HEK293 (cell line): ENCODE results near the gene G3BP1.
A peak's percentile ranks its signal among the peaks of the same experiment; 100 is the strongest.

Source experiments
- ATF2 ChIP-seq: fragments of 450-650 bp; formaldehyde crosslinking; IDR thresholded peaks from 2 replicates; pipeline ENCODE4 v1.5.1; 2016; ENCODE audit warnings: missing biosample characterization, missing genetic modification characterization, low read depth
- CTCF ChIP-seq: fragments of 450-650 bp; formaldehyde crosslinking; IDR thresholded peaks from 2 replicates; pipeline ENCODE4 v1.5.1; 2016; ENCODE audit warnings: missing biosample characterization, missing genetic modification characterization
- FEZF1 ChIP-seq: fragments of 450-650 bp; formaldehyde crosslinking; IDR thresholded peaks from 2 replicates; pipeline ENCODE4 v1.5.1; 2016; ENCODE audit warnings: missing biosample characterization, missing genetic modification characterization
- GFI1B ChIP-seq: fragments of 450-650 bp; formaldehyde crosslinking; IDR thresholded peaks from 2 replicates; pipeline ENCODE4 v1.5.1; 2016; ENCODE audit warnings: missing biosample characterization, missing genetic modification characterization
- INSM2 ChIP-seq: fragments of 450-650 bp; formaldehyde crosslinking; IDR thresholded peaks from 2 replicates; pipeline ENCODE4 v1.5.1; 2016; ENCODE audit warnings: missing biosample characterization, missing genetic modification characterization
- KLF1 ChIP-seq: fragments of 450-650 bp; formaldehyde crosslinking; IDR thresholded peaks from 2 replicates; pipeline ENCODE4 v1.5.1; 2016; ENCODE audit warnings: missing biosample characterization, missing genetic modification characterization
- MEIS1 ChIP-seq: sonication (generic); formaldehyde crosslinking; IDR thresholded peaks from 2 replicates; pipeline ENCODE4 v1.8.1; 2022; ENCODE audit warnings: missing genetic modification reagents, mild to moderate bottlenecking, borderline replicate concordance
- SP2 ChIP-seq: fragments of 450-650 bp; formaldehyde crosslinking; IDR thresholded peaks from 2 replicates; pipeline ENCODE4 v1.5.1; 2016; ENCODE audit warnings: missing biosample characterization, missing genetic modification characterization
- SP3 ChIP-seq: fragments of 450-650 bp; formaldehyde crosslinking; IDR thresholded peaks from 2 replicates; pipeline ENCODE4 v1.5.1; 2016; ENCODE audit warnings: missing biosample characterization, missing genetic modification characterization
- ZBTB1 ChIP-seq: fragments of 450-650 bp; formaldehyde crosslinking; IDR thresholded peaks from 2 replicates; pipeline ENCODE4 v1.5.1; 2016; ENCODE audit warnings: missing biosample characterization, missing genetic modification characterization
- ZBTB26 ChIP-seq: fragments of 450-650 bp; formaldehyde crosslinking; optimal IDR thresholded peaks from 2 replicates; pipeline ENCODE3; 2016; ENCODE audit warnings: missing biosample characterization, mild to moderate bottlenecking, missing genetic modification characterization
- ZBTB8A ChIP-seq: fragments of 450-650 bp; formaldehyde crosslinking; IDR thresholded peaks from 2 replicates; pipeline ENCODE4 v1.5.1; 2016; ENCODE audit warnings: missing biosample characterization, missing genetic modification characterization
- ZFHX2 ChIP-seq: fragments of 450-650 bp; formaldehyde crosslinking; conservative IDR thresholded peaks from 2 replicates; pipeline ENCODE4 v1.5.1; 2016; ENCODE audit warnings: missing biosample characterization, missing genetic modification characterization
- ZIC2 ChIP-seq: fragments of 450-650 bp; formaldehyde crosslinking; IDR thresholded peaks from 2 replicates; pipeline ENCODE4 v1.5.1; 2016; ENCODE audit warnings: missing biosample characterization, missing genetic modification characterization
- ZNF112 ChIP-seq: fragments of 450-650 bp; formaldehyde crosslinking; IDR thresholded peaks from 2 replicates; pipeline ENCODE4 v1.5.0; 2017; ENCODE audit warnings: missing biosample characterization, missing genetic modification characterization
- ZNF132 ChIP-seq: fragments of 450-650 bp; formaldehyde crosslinking; IDR thresholded peaks from 2 replicates; pipeline ENCODE4 v1.5.1; 2017; ENCODE audit warnings: missing biosample characterization, missing genetic modification characterization, borderline replicate concordance
- ZNF174 ChIP-seq: fragments of 450-650 bp; formaldehyde crosslinking; IDR thresholded peaks from 2 replicates; pipeline ENCODE4 v1.5.0; 2017; ENCODE audit warnings: missing biosample characterization, mild to moderate bottlenecking, missing genetic modification characterization
- ZNF2 ChIP-seq: fragments of 450-650 bp; formaldehyde crosslinking; IDR thresholded peaks from 2 replicates; pipeline ENCODE4 v1.5.1; 2016; ENCODE audit warnings: missing biosample characterization, missing genetic modification characterization
- ZNF214 ChIP-seq: fragments of 450-650 bp; formaldehyde crosslinking; IDR thresholded peaks from 2 replicates; pipeline ENCODE4 v1.5.1; 2017; ENCODE audit warnings: missing biosample characterization, mild to moderate bottlenecking, missing genetic modification characterization, borderline replicate concordance
- ZNF24 ChIP-seq: fragments of 450-650 bp; formaldehyde crosslinking; IDR thresholded peaks from 2 replicates; pipeline ENCODE4 v1.5.1; 2016; ENCODE audit warnings: missing biosample characterization, missing genetic modification characterization
- ZNF324 ChIP-seq: fragments of 450-650 bp; formaldehyde crosslinking; IDR thresholded peaks from 2 replicates; pipeline ENCODE4 v1.5.1; 2016; ENCODE audit warnings: missing biosample characterization, missing genetic modification characterization
- ZNF391 ChIP-seq: fragments of 450-650 bp; formaldehyde crosslinking; IDR thresholded peaks from 2 replicates; pipeline ENCODE4 v1.5.1; 2016; ENCODE audit warnings: low read depth, missing biosample characterization, missing genetic modification characterization, borderline replicate concordance
- ZNF423 ChIP-seq: fragments of 450-650 bp; formaldehyde crosslinking; IDR thresholded peaks from 2 replicates; pipeline ENCODE4 v1.5.1; 2016; ENCODE audit warnings: missing biosample characterization, missing genetic modification characterization
- ZNF433 ChIP-seq: fragments of 450-650 bp; formaldehyde crosslinking; IDR thresholded peaks from 2 replicates; pipeline ENCODE4 v1.5.1; 2016; ENCODE audit warnings: missing biosample characterization, missing genetic modification characterization, low read depth
- ZNF514 ChIP-seq: fragments of 450-650 bp; formaldehyde crosslinking; IDR thresholded peaks from 2 replicates; pipeline ENCODE4 v1.5.1; 2016; ENCODE audit warnings: missing biosample characterization, missing genetic modification characterization
- ZNF561 ChIP-seq: fragments of 450-650 bp; IDR thresholded peaks from 2 replicates; pipeline ENCODE4 v1.5.1; 2018; ENCODE audit warnings: missing biosample characterization, missing genetic modification characterization, borderline replicate concordance
- ZNF629 ChIP-seq: fragments of 450-650 bp; formaldehyde crosslinking; IDR thresholded peaks from 2 replicates; pipeline ENCODE4 v1.5.1; 2017; ENCODE audit warnings: missing biosample characterization, missing genetic modification characterization
- ZNF639 ChIP-seq: fragments of 450-650 bp; formaldehyde crosslinking; IDR thresholded peaks from 2 replicates; pipeline ENCODE4 v1.5.1; 2016; ENCODE audit warnings: missing biosample characterization, missing genetic modification characterization
- ZNF704 ChIP-seq: fragments of 450-650 bp; formaldehyde crosslinking; IDR thresholded peaks from 2 replicates; pipeline ENCODE4 v1.5.1; 2016; ENCODE audit warnings: missing biosample characterization, missing genetic modification characterization
- ZNF76 ChIP-seq: fragments of 450-650 bp; formaldehyde crosslinking; IDR thresholded peaks from 2 replicates; pipeline ENCODE4; 2016; ENCODE audit warnings: low read depth, missing biosample characterization, missing genetic modification characterization, borderline replicate concordance
- ZNF792 ChIP-seq: fragments of 450-650 bp; formaldehyde crosslinking; IDR thresholded peaks from 2 replicates; pipeline ENCODE4 v1.5.1; 2016; ENCODE audit warnings: missing biosample characterization, missing genetic modification characterization

G3BP1 gene

GRCh38 chr5:151758430-151759241 lies 13.1 kb upstream of the G3BP1 start, which contains the start of gene ATOX1 (continued):
- TF ChIP-seq ZNF704 (tag by site-specific recombination) (no peak), ZNF561 (tag by site-specific recombination) (no peak; the same call in 1 of the 2 replicates), SP3 (tag by site-specific recombination) (peak; percentile 76), ZNF76 (tag by site-specific recombination) (peak; percentile 24; the same call in 1 of the 2 replicates), ZNF433 (tag by site-specific recombination) (no peak), ZNF112 (no peak), ZBTB26 (tag by site-specific recombination) (peak; percentile 58), ZIC2 (tag by site-specific recombination) (peak; percentile 50), MEIS1 (no peak), INSM2 (no peak), ZNF214 (tag by site-specific recombination) (no peak), ZNF132 (tag by site-specific recombination) (no peak), ZNF423 (tag by site-specific recombination) (no peak), ZNF792 (tag by site-specific recombination) (no peak), ZNF324 (tag by site-specific recombination) (no peak), GFI1B (tag by site-specific recombination) (no peak), SP2 (tag by site-specific recombination) (peak; percentile 90), FEZF1 (tag by site-specific recombination) (peak; percentile 55; the same call in 1 of the 2 replicates), CTCF (peak; percentile 80), ZFHX2 (tag by site-specific recombination) (0 out of 2 replicates have a peak, but pooled peaks have one; percentile 53), ZNF2 (tag by site-specific recombination) (peak; percentile 67; the same call in 1 of the 2 replicates), KLF1 (tag by site-specific recombination) (no peak), ATF2 (no peak), ZNF391 (tag by site-specific recombination) (peak; percentile 34; the same call in 1 of the 2 replicates), ZBTB8A (peak; percentile 29; the same call in 1 of the 2 replicates), ZBTB1 (tag by site-specific recombination) (no peak), ZNF629 (tag by site-specific recombination) (no peak), ZNF639 (tag by site-specific recombination) (no peak), ZNF24 (no peak; the same call in 1 of the 2 replicates), ZNF514 (tag by site-specific recombination) (no peak), ZNF174 (tag by site-specific recombination) (no peak)
